ENCODE data around the gene FBXO33.
"Not testable (repeated sequence)": the region's sequence is repeated elsewhere in the genome, so short reads cannot be mapped to it uniquely, and the experiment has no call there.

Gene FBXO33

DNA sequence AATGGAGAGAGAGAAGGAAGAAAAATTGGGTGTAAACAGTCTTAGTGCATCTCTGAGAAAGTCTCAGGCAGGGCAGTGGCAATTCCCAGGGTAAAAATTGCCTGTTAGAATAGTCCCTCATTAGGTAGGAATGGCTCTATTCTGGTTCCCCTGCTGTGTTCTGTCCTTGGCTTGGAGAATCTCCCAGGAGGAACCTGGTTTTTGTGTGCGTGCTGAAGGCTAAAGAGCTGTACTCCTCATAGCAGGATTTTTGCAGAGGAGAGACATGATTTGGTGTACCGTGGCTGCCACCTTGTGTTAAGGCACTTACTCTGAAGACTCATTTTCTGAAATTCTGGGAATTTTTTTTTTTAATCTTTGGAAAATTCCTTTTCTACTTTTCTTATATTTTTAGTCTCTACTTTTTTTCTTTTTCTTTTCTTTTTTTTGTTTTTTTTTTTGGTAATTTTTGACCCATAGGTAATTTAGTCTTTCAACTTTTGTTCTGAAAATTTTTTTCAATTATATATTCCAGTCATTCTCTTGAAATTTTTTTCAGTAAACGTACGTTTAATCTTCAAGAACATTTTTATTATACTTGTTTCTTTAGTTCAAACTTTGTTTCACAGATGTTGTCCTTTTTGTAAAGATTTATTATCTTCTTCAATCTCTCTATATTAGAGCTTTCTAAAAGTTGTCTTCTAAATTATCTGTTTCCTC, 63.8 kb downstream of the FBXO33 start:
- peak; percentile 32 for DNase-seq

DNA sequence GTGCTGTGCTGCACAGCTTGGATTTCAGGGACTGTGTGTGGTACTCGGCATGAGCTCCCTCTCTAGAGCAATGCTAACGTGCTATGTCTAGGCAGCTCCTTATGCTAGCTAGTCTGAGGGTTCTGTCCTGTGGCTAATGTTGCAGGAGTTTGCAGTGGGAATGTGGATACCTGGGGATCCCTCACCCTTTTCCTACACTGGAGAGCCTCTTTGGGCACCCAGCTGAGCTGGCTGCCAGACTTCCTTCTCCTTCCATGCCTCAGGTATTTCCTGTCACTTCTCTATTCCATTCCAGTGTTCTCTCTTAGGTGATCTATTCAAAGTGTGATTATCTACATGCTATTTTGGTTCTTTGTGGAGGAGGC, 64.9 kb downstream of the FBXO33 start:
- DNase-seq: no peak

DNA sequence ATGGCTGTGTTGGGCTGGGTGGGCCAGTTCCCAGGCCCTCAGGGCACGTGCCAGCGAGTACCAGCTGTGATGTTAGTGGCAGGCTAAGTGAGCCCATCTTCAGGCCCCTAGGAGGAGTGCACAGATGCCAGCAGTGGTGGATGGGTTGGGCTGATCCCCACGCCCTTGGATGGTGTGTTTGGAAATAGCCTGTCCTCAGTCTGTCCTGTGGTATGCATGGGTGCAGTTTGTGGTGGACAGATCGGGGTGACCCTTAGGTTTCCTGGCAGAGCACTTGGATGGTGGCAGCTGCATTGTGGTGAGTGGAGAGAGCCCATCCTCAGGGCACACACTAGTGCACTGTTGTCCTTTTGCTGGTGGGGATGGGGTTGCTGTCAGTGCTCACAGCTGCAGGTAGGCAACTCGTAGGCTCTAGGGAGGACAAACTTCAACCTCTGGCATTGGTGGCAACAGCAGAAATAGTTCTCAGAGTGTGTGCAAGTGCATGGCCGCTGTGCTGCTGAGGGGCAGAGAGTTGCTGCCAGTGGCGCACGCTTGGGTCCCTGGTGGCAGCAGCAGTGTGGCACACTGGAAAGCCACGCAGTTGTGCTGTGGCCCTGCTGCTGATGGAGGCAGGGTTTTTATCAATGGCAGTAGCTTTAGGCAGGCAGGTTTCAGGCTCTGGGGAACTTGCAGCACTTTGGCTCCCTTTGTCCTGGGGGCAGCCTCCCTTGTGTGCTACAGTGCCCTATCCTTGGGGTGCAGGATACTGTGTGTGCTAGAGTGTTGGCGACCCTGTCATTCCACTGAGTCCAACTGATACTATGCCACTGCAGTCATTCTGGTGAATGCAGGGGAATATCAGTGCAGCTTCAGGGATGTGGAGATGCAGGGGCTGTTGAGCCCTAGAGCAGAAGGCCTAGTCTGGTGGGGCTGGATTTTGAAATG, 65.5 kb downstream of the FBXO33 start:
- DNase-seq: no peak

GRCh38 chr14:39365354-39365753, 66.9 kb downstream of the FBXO33 start:
- no peak for DNase-seq

DNA sequence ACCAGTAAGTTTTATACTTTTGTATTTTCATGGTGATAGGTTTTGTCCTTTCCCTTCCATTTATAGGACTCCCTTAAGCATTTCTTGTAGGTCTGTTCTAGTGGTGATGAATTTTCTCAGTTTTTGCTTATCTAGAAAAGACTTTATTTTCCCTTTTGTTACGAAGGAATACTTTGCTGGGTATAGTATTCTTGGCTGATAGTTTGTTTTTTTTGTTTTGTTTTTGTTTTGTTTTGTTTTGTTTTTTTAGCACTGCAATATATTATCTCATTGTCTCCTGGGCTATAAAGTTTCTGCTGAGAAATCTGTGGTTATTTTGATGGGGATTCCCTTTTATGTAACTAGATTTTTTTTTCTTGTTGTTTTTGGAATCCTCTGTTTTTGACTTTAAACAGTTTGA, 67.7 kb downstream of the FBXO33 start:
- DNase-seq: no peak

GRCh38 chr14:39361556-39361955, 70.7 kb downstream of the FBXO33 start:
- DNase-seq: not testable (repeated sequence)

- DNase-seq: no peak
Observed at GRCh38 chr14:39360316-39360715, 71.9 kb downstream of the FBXO33 start.

DNA sequence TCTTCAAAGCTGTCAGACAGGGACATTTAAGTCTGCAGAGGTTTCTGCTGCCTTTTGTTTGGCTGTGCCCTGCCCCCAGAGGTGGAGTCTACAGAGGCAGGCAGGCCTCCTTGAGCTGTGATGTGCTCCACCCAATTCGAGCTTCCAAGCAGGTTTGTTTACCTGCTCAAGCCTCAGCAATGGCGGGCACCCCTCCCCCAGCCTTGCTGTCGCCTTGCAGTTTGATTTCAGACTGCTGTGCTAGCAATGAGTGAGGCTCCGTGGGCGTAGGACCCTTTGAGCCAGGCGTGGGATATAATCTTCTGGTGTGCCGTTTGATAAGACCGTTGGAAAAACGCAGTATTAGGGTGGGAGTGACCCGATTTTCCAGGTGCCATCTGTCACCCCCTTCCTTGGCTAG, 73.2 kb downstream of the FBXO33 start:
- not testable (repeated sequence) for DNase-seq

DNA sequence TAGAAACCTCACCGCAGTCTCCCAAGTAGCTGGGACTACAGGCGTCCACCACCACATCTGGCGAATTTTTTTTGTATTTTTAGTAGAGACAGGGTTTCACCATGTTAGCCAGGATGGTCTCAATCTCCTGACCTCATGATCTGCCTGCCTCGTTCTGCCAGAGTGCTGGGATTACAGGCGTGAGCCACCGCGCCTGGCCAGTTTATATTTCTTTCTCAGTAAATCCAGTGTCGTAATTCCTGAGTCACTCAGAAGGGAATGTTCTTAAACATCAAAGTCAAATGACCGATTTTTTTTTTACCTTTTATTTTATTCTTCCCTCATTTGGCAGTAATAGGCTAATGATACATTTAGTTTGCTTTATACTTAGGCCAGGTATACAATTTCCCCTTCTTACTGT, 80.5 kb downstream of the FBXO33 start:
- no peak for DNase-seq

DNA sequence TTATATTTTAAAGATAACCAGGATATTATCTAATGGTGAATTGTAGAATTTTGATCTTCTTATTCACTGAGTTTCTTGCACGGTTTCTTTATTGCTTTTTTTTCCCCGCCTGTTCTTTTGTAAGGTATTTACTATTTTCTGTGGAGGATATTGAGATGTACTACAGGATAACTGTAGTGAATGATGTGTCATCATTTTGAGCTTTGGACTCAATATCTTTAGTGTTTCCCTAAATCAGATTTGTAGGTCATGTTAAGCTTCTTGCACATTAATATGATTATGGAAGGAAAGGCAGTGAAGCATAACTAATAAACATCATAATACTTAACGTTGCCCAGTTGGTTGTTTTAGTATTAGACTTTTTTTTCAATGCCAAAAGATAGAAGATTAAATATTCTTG, 81.4 kb downstream of the FBXO33 start:
- no peak for DNase-seq

Measured in NCI-H510A treated with DMSO at 0.1 percent for 48 hours (cell line).